NOMO-1 (cell line): ENCODE results near the gene SIX4.
A peak's percentile ranks its signal among the peaks of the same experiment; 100 is the strongest.

Source experiments
- DNase-seq, 2 experiments: peaks; one replicate each; lab custom pipeline; 2025; ENCODE audit not compliant: unreplicated experiment in 2 of 2; lab: John Stamatoyannopoulos, UW

SIX4 gene

GRCh38 chr14:60662982-60663381 is 61.2 kb downstream of the SIX4 start:
- no peak for DNase-seq

DNA sequence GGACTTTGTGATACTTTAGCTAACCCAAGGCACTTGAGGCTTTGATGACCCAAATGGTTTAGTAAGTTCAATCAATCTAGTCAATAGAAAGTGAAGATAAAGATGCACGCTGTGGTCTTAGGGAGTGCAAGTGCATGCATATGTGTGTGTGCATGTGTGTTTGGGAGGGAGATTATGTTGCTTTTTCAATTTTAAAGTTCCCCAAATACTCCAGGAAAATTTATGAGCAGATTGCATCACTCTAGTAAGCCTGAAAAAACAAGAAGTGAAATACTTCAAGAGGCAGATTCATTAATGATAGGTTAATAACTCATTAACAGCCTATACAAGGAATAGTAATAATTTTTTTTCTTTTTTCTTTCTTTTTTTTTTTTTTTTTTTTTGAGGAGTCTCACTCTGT is 62.4 kb downstream of the SIX4 start:
- peak; percentile 54 to 76 for DNase-seq
